ENCODE measurements around the gene NOSIP. TPM values are rescaled to one million over a fixed set of nuclear protein-coding genes. Genes with fewer than 3 reads are reported as not detected.

NOSIP gene
- total RNA-seq, 6 donors from 2014 or later, result 30.3 to 72.3 (median 57.9) TPM

- Histone ChIP-seq H3K4me3 (no peak overlapping the region), H3K27ac (no peak overlapping the region), H3K27me3 (no peaks in the 10 kb centered on the region), H3K4me1 (peaks cover 3 to 8% (median 6%) of the 10 kb centered on the region in 4 donors), H3K36me3 (peaks cover 0 to 22% (median 15%) of the 10 kb centered on the region in 4 donors), H3K9me3 (no peaks in the 10 kb centered on the region)
- DNase-seq, result peak in 1 of 2 donors; percentile 73
- ATAC-seq (ENCODE audit: low FRiP score in 2 of 2), result no peak
- 92 to 94% methylated on average over 16 of the region's 16 CpGs for WGBS, 2 donors
- no peak for TF ChIP-seq CTCF (IDR thresholded peaks at IDR 0.05)
- no peak for TF ChIP-seq POLR2AphosphoS5 (IDR thresholded peaks at IDR 0.05)
- no peak for TF ChIP-seq POLR2A (IDR thresholded peaks at IDR 0.05)
- no peak for TF ChIP-seq EP300 (IDR thresholded peaks at IDR 0.05)
These were observed 37.9 kb downstream of the NOSIP start for GRCh38 chr19:49542446-49542845.

- Histone ChIP-seq H3K4me3 (no peak overlapping the region), H3K27me3 (no peaks in the 10 kb centered on the region), H3K4me1 (peaks cover 3% of the 10 kb centered on the region in 4 donors), H3K36me3 (peaks cover 0 to 28% (median 17%) of the 10 kb centered on the region in 4 donors), H3K9me3 (no peaks in the 10 kb centered on the region), H3K27ac (no peak overlapping the region)
- 89 to 91% methylated on average over 6 of the region's 6 CpGs for WGBS, 2 donors
- DNase-seq, result no peak
- no peak for ATAC-seq (ENCODE audit: low FRiP score in 2 of 2)
- TF ChIP-seq EP300 (IDR thresholded peaks at IDR 0.05), result no peak
- no peak for TF ChIP-seq CTCF (IDR thresholded peaks at IDR 0.05)
- TF ChIP-seq POLR2A (IDR thresholded peaks at IDR 0.05), result no peak
- TF ChIP-seq POLR2AphosphoS5 (IDR thresholded peaks at IDR 0.05), result no peak
These were observed 38.4 kb downstream of the NOSIP start for GRCh38 chr19:49541914-49542313.

- Histone ChIP-seq H3K27ac (no peak overlapping the region), H3K36me3 (peaks cover 0 to 30% (median 18%) of the 10 kb centered on the region in 4 donors), H3K4me1 (peaks cover 2 to 3% (median 3%) of the 10 kb centered on the region in 4 donors), H3K27me3 (no peaks in the 10 kb centered on the region), H3K4me3 (no peak overlapping the region), H3K9me3 (no peaks in the 10 kb centered on the region)
- TF ChIP-seq POLR2A (IDR thresholded peaks at IDR 0.05) (no peak), EP300 (IDR thresholded peaks at IDR 0.05) (no peak), POLR2AphosphoS5 (IDR thresholded peaks at IDR 0.05) (no peak), CTCF (IDR thresholded peaks at IDR 0.05) (no peak)
- no peak for DNase-seq
- no peak for ATAC-seq (ENCODE audit: low FRiP score in 2 of 2)
- WGBS, 2 donors, result 90 to 91% methylated on average over 9 to 12 of the region's 13 CpGs
These were observed 41.0 kb downstream of the NOSIP start for GRCh38 chr19:49539192-49539952.

- no peaks in the 10 kb centered on the region for H3K9me3 ChIP-seq
- TF ChIP-seq EP300 (IDR thresholded peaks at IDR 0.05) (no peak), POLR2A (IDR thresholded peaks at IDR 0.05) (no peak), CTCF (IDR thresholded peaks at IDR 0.05) (no peak), POLR2AphosphoS5 (IDR thresholded peaks at IDR 0.05) (no peak)
- no peak for DNase-seq
- peaks cover 0 to 30% (median 18%) of the 10 kb centered on the region in 4 donors for H3K36me3 ChIP-seq
- ATAC-seq (ENCODE audit: low FRiP score in 2 of 2), result no peak
- H3K4me1 ChIP-seq, result peaks cover 8 to 11% (median 8%) of the 10 kb centered on the region in 4 donors
- no peaks in the 10 kb centered on the region for H3K27me3 ChIP-seq
- WGBS, 2 donors, result 83 to 85% methylated on average over 5 of the region's 5 CpGs
- H3K27ac ChIP-seq, result no peak overlapping the region
- H3K4me3 ChIP-seq, result no peak overlapping the region
These were observed 41.7 kb downstream of the NOSIP start for GRCh38 chr19:49538643-49539042.

Measured in upper lobe of left lung (tissue), 6 donors.